Stimulated activated naive CD8-positive, alpha-beta T cell treated with anti-CD3 and anti-CD28 coated beads, Interleukin-15, Interleukin-2, amounts not matched to agents 100 ng/mL and 50 ng/mL, for 24 hours (primary cell): ENCODE measurements around the gene OR51F2.
"Not testable (repeated sequence)": the region's sequence is repeated elsewhere in the genome, so short reads cannot be mapped to it uniquely, and the experiment has no call there.

Experiments used
- H3K27ac Mint-ChIP-seq: one replicate; pipeline ENCODE4 v1.8.0; 2021; ENCODE audit warnings: mild to moderate bottlenecking, mixed read lengths
- H3K27me3 Mint-ChIP-seq: one replicate; pipeline ENCODE4 v1.8.0; 2021; ENCODE audit warnings: mixed read lengths
- H3K36me3 Mint-ChIP-seq: one replicate; pipeline ENCODE4 v1.8.0; 2021; ENCODE audit warnings: low read depth, mixed read lengths
- H3K4me1 Mint-ChIP-seq: one replicate; pipeline ENCODE4 v1.8.0; 2021; ENCODE audit warnings: low read depth, mixed read lengths
- H3K4me3 Mint-ChIP-seq: one replicate; pipeline ENCODE4 v1.8.0; 2021; ENCODE audit warnings: mild to moderate bottlenecking, mixed read lengths
- H3K9me3 Mint-ChIP-seq: one replicate; pipeline ENCODE4 v1.8.0; 2021; ENCODE audit warnings: mixed read lengths

Gene OR51F2

GRCh38 chr11:4821021-4821420, at the start of gene OR51F2:
Gene OR51F2 (plus strand): TSS chr11:4821321. CDS start chr11:4821422, 101 bp downstream.
- H3K27ac Mint-ChIP-seq: no peak within 1 kb of the TSS
- no peaks in the 10 kb centered on the region for H3K9me3 Mint-ChIP-seq
- H3K27me3 Mint-ChIP-seq: peaks cover 9% of the 10 kb centered on the region
- no peaks in the 10 kb centered on the region for H3K4me1 Mint-ChIP-seq
- no peak within 1 kb of the TSS for H3K4me3 Mint-ChIP-seq
- no peaks in the 10 kb centered on the region for H3K36me3 Mint-ChIP-seq

GRCh38 chr11:4782454-4782853, 38.7 kb upstream of the OR51F2 start:
- H3K4me3 Mint-ChIP-seq: no peak overlapping the region
- peaks cover 6% of the 10 kb centered on the region for H3K9me3 Mint-ChIP-seq
- no peak overlapping the region for H3K27ac Mint-ChIP-seq
- H3K27me3 Mint-ChIP-seq: peaks cover 16% of the 10 kb centered on the region
- no peaks in the 10 kb centered on the region for H3K36me3 Mint-ChIP-seq
- no peaks in the 10 kb centered on the region for H3K4me1 Mint-ChIP-seq

- Mint-ChIP-seq H3K36me3 (no peaks in the 10 kb centered on the region), H3K4me3 (no peak overlapping the region), H3K4me1 (no peaks in the 10 kb centered on the region), H3K27me3 (peaks cover 7% of the 10 kb centered on the region), H3K9me3 (peaks cover 4% of the 10 kb centered on the region), H3K27ac (no peak overlapping the region)
Observed at GRCh38 chr11:4797206-4797605, 23.9 kb upstream of the OR51F2 start.

- Mint-ChIP-seq H3K4me1 (no peaks in the 10 kb centered on the region), H3K9me3 (peaks cover 4% of the 10 kb centered on the region), H3K27me3 (peaks cover 3% of the 10 kb centered on the region), H3K36me3 (no peaks in the 10 kb centered on the region), H3K27ac (no peak overlapping the region), H3K4me3 (no peak overlapping the region)
Observed at GRCh38 chr11:4798427-4799183, 22.5 kb upstream of the OR51F2 start.

- H3K27me3 Mint-ChIP-seq, H3K36me3 Mint-ChIP-seq, H3K9me3 Mint-ChIP-seq, H3K27ac Mint-ChIP-seq, H3K4me3 Mint-ChIP-seq, H3K4me1 Mint-ChIP-seq: not testable (repeated sequence)
Observed at GRCh38 chr11:4801316-4801715, 19.8 kb upstream of the OR51F2 start.

DNA sequence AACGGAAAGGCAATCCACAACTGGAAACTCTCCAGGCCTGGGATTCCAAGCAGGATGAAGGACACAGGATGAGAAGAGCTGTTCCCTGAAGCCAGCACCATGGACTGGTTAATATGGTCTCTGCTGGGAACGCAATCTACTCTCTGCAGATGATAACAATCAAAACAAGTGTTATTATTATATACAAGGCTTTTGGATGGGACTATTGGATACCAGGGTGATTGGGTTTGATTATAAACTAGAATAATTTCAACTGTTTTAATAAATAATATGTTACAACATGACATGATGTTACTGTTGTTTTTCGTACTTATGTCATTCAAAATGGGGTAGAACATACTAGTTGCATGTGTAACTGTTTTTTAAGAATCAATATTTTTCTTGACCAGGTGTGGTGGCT, 16.8 kb upstream of the OR51F2 start, which contains the start of gene OR52R1:
OR52R1 (minus strand) TSS at position 101 of the 400 bp plus-strand sequence; CDS start at position 101, 0 bp downstream.
- no peaks in the 10 kb centered on the region for H3K9me3 Mint-ChIP-seq
- H3K4me1 Mint-ChIP-seq: no peaks in the 10 kb centered on the region
- no peak within 1 kb of the TSS for H3K4me3 Mint-ChIP-seq
- H3K27me3 Mint-ChIP-seq: no peaks in the 10 kb centered on the region
- no peaks in the 10 kb centered on the region for H3K36me3 Mint-ChIP-seq
- no peak within 1 kb of the TSS for H3K27ac Mint-ChIP-seq

DNA sequence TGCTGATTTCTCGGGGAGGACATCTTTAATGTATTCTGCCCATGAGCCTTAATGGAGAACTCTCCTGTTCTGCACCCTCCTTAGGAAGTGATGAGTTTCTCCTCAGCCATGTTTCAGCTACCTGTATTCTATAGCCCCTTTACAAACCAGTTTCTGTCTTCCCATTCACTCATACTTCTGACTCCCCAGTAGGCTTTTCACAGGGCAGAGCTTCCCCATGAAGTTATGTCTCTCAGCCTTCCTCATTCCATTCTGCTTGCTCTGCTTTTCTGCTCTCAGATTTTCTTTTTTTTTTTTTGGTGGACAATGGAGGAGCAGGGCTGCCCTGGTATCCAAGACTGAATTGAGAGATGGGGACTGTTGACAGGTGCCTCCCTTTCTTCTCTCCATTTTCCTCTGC, 12.6 kb upstream of the OR51F2 start:
- Mint-ChIP-seq H3K36me3 (no peaks in the 10 kb centered on the region), H3K27me3 (no peaks in the 10 kb centered on the region), H3K4me1 (no peaks in the 10 kb centered on the region), H3K9me3 (no peaks in the 10 kb centered on the region), H3K4me3 (no peak overlapping the region), H3K27ac (no peak overlapping the region)

- no peaks in the 10 kb centered on the region for H3K36me3 Mint-ChIP-seq
- no peaks in the 10 kb centered on the region for H3K4me1 Mint-ChIP-seq
- no peak overlapping the region for H3K4me3 Mint-ChIP-seq
- no peaks in the 10 kb centered on the region for H3K27me3 Mint-ChIP-seq
- H3K27ac Mint-ChIP-seq: no peak overlapping the region
- H3K9me3 Mint-ChIP-seq: no peaks in the 10 kb centered on the region
Observed at GRCh38 chr11:4809246-4809645, 11.9 kb upstream of the OR51F2 start.

DNA sequence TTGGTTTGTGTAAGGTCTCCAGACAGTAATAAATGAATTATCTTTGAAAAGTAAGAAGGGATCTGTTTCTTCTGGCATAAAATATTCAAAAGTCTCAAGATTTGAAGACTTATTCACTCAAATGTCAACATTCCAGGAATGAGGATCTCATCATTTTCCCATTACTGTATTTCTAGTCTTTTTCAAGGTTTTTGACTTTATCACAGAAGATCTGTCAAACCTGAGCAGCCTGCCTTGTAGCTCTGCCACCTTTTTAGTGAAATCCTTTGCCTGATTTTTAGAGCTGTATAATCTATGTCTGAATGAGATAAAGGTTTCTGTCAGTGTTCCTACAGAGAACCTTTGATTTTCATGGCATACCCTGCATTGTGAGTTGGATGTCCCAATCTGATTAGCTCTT, 4.0 kb downstream of the OR51F2 start:
- H3K9me3 Mint-ChIP-seq: no peaks in the 10 kb centered on the region
- H3K36me3 Mint-ChIP-seq: no peaks in the 10 kb centered on the region
- H3K4me3 Mint-ChIP-seq: no peak overlapping the region
- no peaks in the 10 kb centered on the region for H3K4me1 Mint-ChIP-seq
- H3K27ac Mint-ChIP-seq: no peak overlapping the region
- H3K27me3 Mint-ChIP-seq: peaks cover 9% of the 10 kb centered on the region

DNA sequence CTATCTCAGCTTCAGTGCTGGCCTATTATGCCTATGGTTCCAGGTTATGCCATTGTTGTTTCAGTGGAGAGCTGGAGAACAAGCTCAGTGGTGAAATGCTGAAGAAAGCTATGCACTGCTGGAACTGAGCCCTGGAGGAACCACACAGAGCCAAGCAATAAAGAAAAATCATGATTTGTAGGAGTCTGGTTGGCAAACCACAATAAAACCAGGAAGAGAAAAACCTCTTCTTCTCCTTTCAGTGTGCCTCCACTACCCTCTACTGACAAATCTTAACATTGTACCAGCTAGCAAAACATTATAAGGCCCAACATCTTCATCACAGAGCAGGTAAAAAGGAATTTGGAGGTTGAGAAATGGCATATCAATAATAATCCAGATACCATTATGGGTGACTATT, 5.3 kb downstream of the OR51F2 start:
- H3K27me3 Mint-ChIP-seq: peaks cover 7% of the 10 kb centered on the region

DNA sequence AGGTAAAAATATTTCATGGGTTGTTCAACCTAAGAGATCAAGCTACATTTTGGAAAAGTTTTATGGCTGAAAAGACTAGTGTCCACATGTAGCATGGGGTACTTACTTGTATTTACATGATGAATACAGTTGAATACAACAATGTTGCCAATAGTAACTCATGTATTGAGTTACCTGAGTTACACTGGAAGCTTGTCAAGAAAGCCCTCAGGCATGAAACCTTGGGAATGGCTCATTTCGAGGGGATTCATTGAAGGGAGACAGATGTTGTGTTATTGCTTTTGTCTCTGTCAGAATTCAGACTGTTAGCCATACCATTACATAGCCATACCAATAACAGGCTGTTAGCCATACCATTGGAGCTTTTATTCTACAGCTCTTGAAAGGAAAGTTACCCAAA, 9.2 kb downstream of the OR51F2 start:
- Mint-ChIP-seq H3K27ac (no peak overlapping the region), H3K4me3 (no peak overlapping the region), H3K9me3 (no peaks in the 10 kb centered on the region), H3K36me3 (no peaks in the 10 kb centered on the region), H3K4me1 (no peaks in the 10 kb centered on the region), H3K27me3 (no peaks in the 10 kb centered on the region)

More for the DNA sequence above, 5.3 kb downstream of the OR51F2 start:
- no peaks in the 10 kb centered on the region for H3K9me3 Mint-ChIP-seq
- H3K36me3 Mint-ChIP-seq: no peaks in the 10 kb centered on the region
- H3K27ac Mint-ChIP-seq: no peak overlapping the region
- H3K4me1 Mint-ChIP-seq: no peaks in the 10 kb centered on the region
- H3K4me3 Mint-ChIP-seq: no peak overlapping the region

GRCh38 chr11:4830909-4831308, 9.8 kb downstream of the OR51F2 start:
- Mint-ChIP-seq H3K4me3 (no peak overlapping the region), H3K36me3 (no peaks in the 10 kb centered on the region), H3K9me3 (no peaks in the 10 kb centered on the region), H3K27me3 (no peaks in the 10 kb centered on the region), H3K27ac (no peak overlapping the region), H3K4me1 (no peaks in the 10 kb centered on the region)

DNA sequence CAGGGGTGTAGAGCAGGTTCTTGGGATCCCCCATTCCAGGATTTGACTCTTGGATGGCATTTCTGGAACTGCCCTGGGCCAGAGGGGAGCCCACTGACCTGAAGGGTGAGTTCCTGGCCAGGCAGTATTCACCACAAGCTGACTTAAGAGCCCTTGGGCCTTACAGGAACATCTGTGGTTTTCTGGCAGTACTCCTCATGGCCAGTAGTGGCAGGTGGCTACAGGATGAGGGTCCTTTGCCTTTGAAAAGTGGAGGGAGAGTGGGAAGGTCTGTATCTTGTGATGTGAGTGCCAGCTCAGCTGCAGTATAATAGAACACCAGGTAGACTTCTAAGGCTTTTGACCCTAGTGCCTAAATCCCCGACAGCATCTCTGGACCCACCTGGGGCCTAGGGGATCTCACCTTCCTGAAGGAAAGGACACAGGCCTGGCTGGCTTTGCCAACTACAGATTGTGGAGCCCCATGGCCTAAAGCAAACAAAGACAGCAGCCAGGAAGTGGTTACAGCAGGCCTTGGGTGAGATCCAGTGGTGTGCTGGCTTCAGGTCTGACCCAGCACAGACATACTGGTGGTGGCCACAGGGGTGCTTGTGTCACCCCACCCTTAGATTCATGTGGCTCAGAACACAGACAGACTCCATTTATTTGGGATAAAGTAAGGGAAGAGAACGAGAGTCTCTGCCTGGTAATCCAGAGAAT, 18.9 kb downstream of the OR51F2 start:
- Mint-ChIP-seq H3K27ac (no peak overlapping the region), H3K4me1 (no peaks in the 10 kb centered on the region), H3K4me3 (no peak overlapping the region), H3K27me3 (peaks cover 3% of the 10 kb centered on the region), H3K36me3 (no peaks in the 10 kb centered on the region), H3K9me3 (no peaks in the 10 kb centered on the region)

- no peaks in the 10 kb centered on the region for H3K36me3 Mint-ChIP-seq
- H3K4me1 Mint-ChIP-seq: no peaks in the 10 kb centered on the region
- no peak within 1 kb of the TSS for H3K4me3 Mint-ChIP-seq
- no peak within 1 kb of the TSS for H3K27ac Mint-ChIP-seq
- H3K27me3 Mint-ChIP-seq: peaks cover 10% of the 10 kb centered on the region
- no peaks in the 10 kb centered on the region for H3K9me3 Mint-ChIP-seq
Observed at GRCh38 chr11:4848908-4849532, 27.9 kb downstream of the OR51F2 start, which contains the start of gene OR51S1. Gene OR51S1 (minus strand): TSS chr11:4849208. CDS start chr11:4849208, 0 bp downstream.

- no peaks in the 10 kb centered on the region for H3K36me3 Mint-ChIP-seq
- H3K4me3 Mint-ChIP-seq: no peak overlapping the region
Observed at GRCh38 chr11:4851033-4851432, 29.9 kb downstream of the OR51F2 start.

More at GRCh38 chr11:4851033-4851432, 29.9 kb downstream of the OR51F2 start:
- Mint-ChIP-seq H3K27ac (no peak overlapping the region), H3K9me3 (no peaks in the 10 kb centered on the region), H3K4me1 (no peaks in the 10 kb centered on the region), H3K27me3 (peaks cover 14% of the 10 kb centered on the region)
